Panc1 (cell line): ENCODE measurements around the gene PLCD1. TPM values are rescaled to one million over a fixed set of nuclear protein-coding genes. Genes with fewer than 3 reads are reported as not detected.

Experiments
- ATAC-seq: fragments of 200-7000 bp; cut with Tn5 transposase; 2 replicates; pipeline ENCODE4 v1.9.1; 2020; ENCODE audit warnings: mild to moderate bottlenecking, moderate library complexity
- BruUV-seq: library from RNA; stranded (reverse); fragments of 400-500 nt; replicated peaks from 2 replicates; lab custom pipeline; 2021; lab: Mats Ljungman, UMichigan
- CTCF ChIA-PET: fragments of 300-600 bp; sonication (Branson Sonifier 250); formaldehyde crosslinking; loops from one replicate; lab custom pipeline; 2022; ENCODE audit warnings: antibody characterized with exemption; lab: Charles Lee
- POLR2A ChIA-PET: fragments of 300-600 bp; sonication (Branson Sonifier 250); formaldehyde crosslinking; loops from one replicate; lab custom pipeline; 2022; ENCODE audit warnings: antibody characterized with exemption; lab: Charles Lee
- DNase-seq: peaks from one replicate; pipeline ENCODE4 v3.0.0-alpha.2; 2010; ENCODE audit warnings: low read depth, low spot score
- H3K27ac ChIP-seq: 2 replicates; pipeline ENCODE4 v1.5.1; 2011; ENCODE audit warnings: mild to moderate bottlenecking, low read length, inconsistent platforms
- H3K27me3 ChIP-seq: fragments of 200-500 bp; sonication (Bioruptor generic); 2 replicates; pipeline ENCODE4 v1.6.0; 2014; ENCODE audit warnings: low read length, inconsistent platforms; ENCODE audit not compliant: control insufficient read depth, insufficient read depth
- H3K36me3 ChIP-seq: fragments of 200-500 bp; sonication (Bioruptor generic); 2 replicates; pipeline ENCODE4 v1.5.1; 2014; ENCODE audit warnings: inconsistent platforms, mild to moderate bottlenecking, low read length, moderate library complexity; ENCODE audit not compliant: control insufficient read depth, insufficient read depth
- H3K4me1 ChIP-seq: 2 replicates; pipeline ENCODE4 v1.5.1; 2011; ENCODE audit warnings: inconsistent platforms, mild to moderate bottlenecking, low read length, moderate library complexity; ENCODE audit not compliant: control insufficient read depth, insufficient read depth
- H3K4me3 ChIP-seq, 2 experiments: 2 replicates each; pipeline ENCODE4 v1.5.1; 2011 to 2012; ENCODE audit warnings: low read depth in 2 of 2, low read length in 2 of 2, mild to moderate bottlenecking in 2 of 2, inconsistent platforms in 1 of 2, moderate library complexity in 1 of 2
- H3K9me3 ChIP-seq: fragments of 200-500 bp; sonication (Bioruptor generic); 2 replicates; pipeline ENCODE4 v1.5.1; 2014; ENCODE audit warnings: low read depth, mild to moderate bottlenecking, inconsistent platforms, low read length, moderate library complexity; ENCODE audit not compliant: control insufficient read depth, insufficient read depth
- CTCF ChIP-seq: fragments of 450-650 bp; IDR thresholded peaks from 2 replicates; pipeline ENCODE4 v1.5.1; 2017; ENCODE audit warnings: mild to moderate bottlenecking
- POLR2AphosphoS5 ChIP-seq: IDR thresholded peaks from 2 replicates; pipeline ENCODE4 v1.6.1; 2012; ENCODE audit warnings: mild to moderate bottlenecking, low read depth, low read length, moderate library complexity
- REST ChIP-seq, 2 experiments: IDR thresholded peaks; 2 replicates each; pipeline ENCODE4 v1.6.1; 2011 to 2012; ENCODE audit warnings: low read depth in 2 of 2, control low read depth in 1 of 2, low read length in 1 of 2, mild to moderate bottlenecking in 1 of 2, moderate library complexity in 1 of 2; ENCODE audit not compliant: insufficient read depth in 1 of 2
- SIN3A ChIP-seq: IDR thresholded peaks from 2 replicates; pipeline ENCODE4 v1.6.1; 2012; ENCODE audit warnings: low read depth, mild to moderate bottlenecking, low read length, moderate library complexity, borderline replicate concordance; ENCODE audit not compliant: insufficient read depth
- TCF7L2 ChIP-seq: IDR thresholded peaks from 2 replicates; pipeline ENCODE4 v1.6.1; 2011; ENCODE audit warnings: mild to moderate bottlenecking, low read depth, low read length, inconsistent platforms
- in situ Hi-C: cut with HindIII; loops from 2 replicates; pipeline ENCODE4 v1.10.0; 2016; ENCODE audit warnings: low sequenced_read_pairs, low pct_unique_long_range_greater_than_20kb
- intact Hi-C: fragments of 100-400 bp; cut with micrococcal nuclease; formaldehyde crosslinking; loops from one replicate; pipeline ENCODE4 v1.10.0; 2022; ENCODE audit not compliant: unreplicated experiment
- total RNA-seq: library from RNA; stranded (reverse); gene quantifications from one replicate; pipeline ENCODE4 v1.2.1, GENCODE V29; 2021; ENCODE audit not compliant: unreplicated experiment

PLCD1 gene
- total RNA-seq, 1 experiment from 2014 or later: 1.8 TPM

- intact Hi-C loops: no loop called here
- Histone ChIP-seq H3K4me3 (no peak overlapping the region), H3K27ac (no peak overlapping the region), H3K4me1 (0 out of 2 replicates have a peak, but pooled peaks cover 4% of the 10 kb centered on the region), H3K27me3 (no peaks in the 10 kb centered on the region), H3K9me3 (no peaks in the 10 kb centered on the region), H3K36me3 (no peaks in the 10 kb centered on the region)
- ChIA-PET CTCF (no interaction called here), POLR2A (interaction anchor here (0.5 kb wide), 1 partner anchor 25 kb away, joined by 4 read pairs; no protein-coding TSS in a partner anchor)
- ATAC-seq (no peak), DNase-seq (no peak)
- in situ Hi-C loops: no loop called here
- no peak for TF ChIP-seq SIN3A
- peak; percentile 46 for TF ChIP-seq CTCF
- BruUV-seq: no TSS peak
Observed at GRCh38 chr3:38001456-38002081, 27.9 kb downstream of the PLCD1 start.

GRCh38 chr3:38000965-38001455, 28.4 kb downstream of the PLCD1 start:
- POLR2A ChIA-PET: no interaction called here
- CTCF ChIA-PET: no interaction called here
- no TSS peak for BruUV-seq

More at GRCh38 chr3:38000965-38001455, 28.4 kb downstream of the PLCD1 start:
- ATAC-seq: no peak
- 0 out of 2 replicates have a peak, but pooled peaks cover 4% of the 10 kb centered on the region for H3K4me1 ChIP-seq
- intact Hi-C loops: no loop called here
- in situ Hi-C loops: no loop called here
- no peaks in the 10 kb centered on the region for H3K9me3 ChIP-seq
- H3K27ac ChIP-seq: no peak overlapping the region
- TF ChIP-seq CTCF (no peak), REST (IDR thresholded peaks at IDR 0.05; ENCODE audit: insufficient read depth in 1 of 2, low read depth in 2 of 2, low read length in 1 of 2) (no peak), POLR2AphosphoS5 (no peak), SIN3A (no peak), TCF7L2 (no peak)
- no peaks in the 10 kb centered on the region for H3K36me3 ChIP-seq
- no peaks in the 10 kb centered on the region for H3K27me3 ChIP-seq
- no peak overlapping the region for H3K4me3 ChIP-seq
- DNase-seq: no peak
